NB4 (cell line): ENCODE data around the gene DCHS1.

Experiments used
- MAX ChIP-seq: IDR thresholded peaks from 2 replicates; pipeline ENCODE4 v1.6.1; 2011; ENCODE audit warnings: low read depth, low read length
- POLR2A ChIP-seq: IDR thresholded peaks from 2 replicates; pipeline ENCODE4 v1.6.1; 2011; ENCODE audit warnings: mild to moderate bottlenecking; ENCODE audit not compliant: insufficient read length; ENCODE audit errors: extremely low read depth

- TF ChIP-seq MAX (no peak), POLR2A (no peak)
These were observed 9.1 kb downstream of the DCHS1 start for GRCh38 chr11:6646576-6646917.
